Loucy (cell line): ENCODE results near the gene EFTUD2.

Source experiments
- H2AFZ ChIP-seq: fragments of 200-600 bp; sonication (generic); 2 replicates; pipeline ENCODE4 v1.6.0; 2016; ENCODE audit warnings: antibody characterized with exemption, mild to moderate bottlenecking, low read length, moderate library complexity
- H3F3A ChIP-seq: fragments of 200-600 bp; 2 replicates; pipeline ENCODE4 v1.6.0; 2016; ENCODE audit warnings: antibody characterized with exemption, low read depth, mild to moderate bottlenecking
- H3K27me3 ChIP-seq: fragments of 200-600 bp; sonication (generic); 2 replicates; pipeline ENCODE4 v1.6.1; 2014; ENCODE audit warnings: low read length, mild to moderate bottlenecking; ENCODE audit not compliant: insufficient read depth, poor library complexity, severe bottlenecking
- H3K36me3 ChIP-seq: fragments of 200-600 bp; sonication (generic); 2 replicates; pipeline ENCODE4 v1.6.1; 2016; ENCODE audit warnings: low read length; ENCODE audit not compliant: insufficient read depth
- H3K4me1 ChIP-seq: fragments of 200-600 bp; sonication (generic); 2 replicates; pipeline ENCODE4 v1.5.1; 2014; ENCODE audit warnings: low read length, mild to moderate bottlenecking; ENCODE audit not compliant: insufficient read depth, poor library complexity, severe bottlenecking
- H3K4me2 ChIP-seq: fragments of 200-600 bp; sonication (generic); 2 replicates; pipeline ENCODE4 v1.6.0; 2014; ENCODE audit warnings: antibody characterized with exemption, low read length, low read depth, mild to moderate bottlenecking; ENCODE audit not compliant: poor library complexity, severe bottlenecking
- H3K4me3 ChIP-seq: fragments of 200-600 bp; sonication (generic); 2 replicates; pipeline ENCODE4 v1.5.1; 2014; ENCODE audit warnings: low read length, mild to moderate bottlenecking, mixed read lengths; ENCODE audit not compliant: poor library complexity, severe bottlenecking
- H3K79me2 ChIP-seq: fragments of 200-600 bp; sonication (generic); 2 replicates; pipeline ENCODE4 v1.6.1; 2014; ENCODE audit warnings: low read length; ENCODE audit not compliant: insufficient read depth
- H3K9ac ChIP-seq: fragments of 200-600 bp; sonication (generic); 2 replicates; pipeline ENCODE4 v1.6.0; 2014; ENCODE audit warnings: mild to moderate bottlenecking, low read depth, low read length, moderate library complexity; ENCODE audit not compliant: poor library complexity, severe bottlenecking
- H3K9me2 ChIP-seq: fragments of 200-600 bp; sonication (generic); replicated peaks from 2 replicates; pipeline ENCODE4 v1.6.1; 2016; ENCODE audit warnings: low read depth, low read length, mixed read lengths
- H3K9me3 ChIP-seq: fragments of 200-600 bp; sonication (generic); 2 replicates; pipeline ENCODE4 v1.6.1; 2014; ENCODE audit warnings: mild to moderate bottlenecking, antibody characterized with exemption, low read length, low read depth; ENCODE audit not compliant: insufficient read depth
- H4K20me1 ChIP-seq: fragments of 200-600 bp; sonication (generic); 2 replicates; pipeline ENCODE4 v1.6.0; 2014; ENCODE audit warnings: antibody characterized with exemption, low read length, mild to moderate bottlenecking; ENCODE audit not compliant: insufficient read depth, poor library complexity, severe bottlenecking
- CTCF ChIP-seq: fragments of 200-600 bp; sonication (generic); conservative IDR thresholded peaks from 2 replicates; pipeline ENCODE4 v1.5.1; 2014; ENCODE audit warnings: mild to moderate bottlenecking, antibody characterized with exemption, low read length
- EZH2phosphoT487 ChIP-seq: fragments of 200-600 bp; IDR thresholded peaks from 2 replicates; pipeline ENCODE4 v1.6.1; 2018; ENCODE audit warnings: antibody characterized with exemption, mild to moderate bottlenecking, moderate library complexity, borderline replicate concordance

The EFTUD2 gene

GRCh38 chr17:44859701-44860100 lies 39.5 kb downstream of the EFTUD2 start:
- H3F3A ChIP-seq: no peaks in the 10 kb centered on the region
- no peaks in the 10 kb centered on the region for H3K79me2 ChIP-seq
- H3K9ac ChIP-seq: no peak overlapping the region
- no peaks in the 10 kb centered on the region for H3K27me3 ChIP-seq
- H3K9me3 ChIP-seq: no peaks in the 10 kb centered on the region
- no peaks in the 10 kb centered on the region for H3K9me2 ChIP-seq
- H3K4me3 ChIP-seq: no peak overlapping the region
- peaks cover 89% of the 10 kb centered on the region; the same call in 1 of the 2 replicates for H3K36me3 ChIP-seq
- H3K4me1 ChIP-seq: no peaks in the 10 kb centered on the region
- TF ChIP-seq EZH2phosphoT487 (no peak), CTCF (no peak)
- no peak overlapping the region for H2AFZ ChIP-seq
- no peaks in the 10 kb centered on the region for H4K20me1 ChIP-seq
- H3K4me2 ChIP-seq: no peak overlapping the region

GRCh38 chr17:44854192-44854591 lies 45.1 kb downstream of the EFTUD2 start:
- TF ChIP-seq EZH2phosphoT487: no peak
- TF ChIP-seq CTCF: no peak
- no peaks in the 10 kb centered on the region for H3K9me3 ChIP-seq
- H3K27me3 ChIP-seq: no peaks in the 10 kb centered on the region
- H3K9ac ChIP-seq: no peak overlapping the region
- H3K36me3 ChIP-seq: peaks cover 83% of the 10 kb centered on the region; the same call in 1 of the 2 replicates
- no peaks in the 10 kb centered on the region for H3K4me1 ChIP-seq
- H2AFZ ChIP-seq: no peak overlapping the region
- H3K9me2 ChIP-seq: no peaks in the 10 kb centered on the region
- no peak overlapping the region for H3K4me3 ChIP-seq
- H3K79me2 ChIP-seq: no peaks in the 10 kb centered on the region
- H3F3A ChIP-seq: no peaks in the 10 kb centered on the region
- H3K4me2 ChIP-seq: no peak overlapping the region
- no peaks in the 10 kb centered on the region for H4K20me1 ChIP-seq

- H3K4me1 ChIP-seq: no peaks in the 10 kb centered on the region
- H3K9me3 ChIP-seq: no peaks in the 10 kb centered on the region
- no peaks in the 10 kb centered on the region for H4K20me1 ChIP-seq
- H3F3A ChIP-seq: no peaks in the 10 kb centered on the region
- TF ChIP-seq CTCF: no peak
- TF ChIP-seq EZH2phosphoT487: no peak
- H3K4me2 ChIP-seq: no peak overlapping the region
- H3K4me3 ChIP-seq: no peak overlapping the region
- no peaks in the 10 kb centered on the region for H3K27me3 ChIP-seq
- H3K79me2 ChIP-seq: no peaks in the 10 kb centered on the region
- peaks cover 51% of the 10 kb centered on the region; the same call in 1 of the 2 replicates for H3K36me3 ChIP-seq
- no peak overlapping the region for H2AFZ ChIP-seq
- no peaks in the 10 kb centered on the region for H3K9me2 ChIP-seq
- H3K9ac ChIP-seq: no peak overlapping the region
Observed at GRCh38 chr17:44850612-44851011, 48.6 kb downstream of the EFTUD2 start.
